HEK293 (cell line): ENCODE measurements around the gene SMARCA2.

Experiments
- EGR2 ChIP-seq: fragments of 450-650 bp; formaldehyde crosslinking; IDR thresholded peaks from 2 replicates; pipeline ENCODE4 v1.5.1; 2016; ENCODE audit warnings: low read depth, missing biosample characterization, missing genetic modification characterization
- ELK4 ChIP-seq: IDR thresholded peaks from 2 replicates; pipeline ENCODE4 v1.6.1; 2011; ENCODE audit warnings: mild to moderate bottlenecking, low read depth, low read length, borderline replicate concordance
- FEZF1 ChIP-seq: fragments of 450-650 bp; formaldehyde crosslinking; IDR thresholded peaks from 2 replicates; pipeline ENCODE4 v1.5.1; 2016; ENCODE audit warnings: missing biosample characterization, missing genetic modification characterization
- GLI4 ChIP-seq: fragments of 450-650 bp; formaldehyde crosslinking; IDR thresholded peaks from 2 replicates; pipeline ENCODE4 v1.5.1; 2016; ENCODE audit warnings: missing biosample characterization, missing genetic modification characterization
- GLIS2 ChIP-seq: fragments of 450-650 bp; formaldehyde crosslinking; IDR thresholded peaks from 2 replicates; pipeline ENCODE4 v1.5.1; 2016; ENCODE audit warnings: missing biosample characterization, missing genetic modification characterization
- IKZF3 ChIP-seq: fragments of 450-650 bp; IDR thresholded peaks from 2 replicates; pipeline ENCODE4 v1.5.0; 2018; ENCODE audit warnings: missing biosample characterization, mild to moderate bottlenecking, missing genetic modification characterization, moderate library complexity
- KLF8 ChIP-seq: fragments of 450-650 bp; formaldehyde crosslinking; IDR thresholded peaks from 2 replicates; pipeline ENCODE4 v1.5.1; 2016; ENCODE audit warnings: missing biosample characterization, missing genetic modification characterization
- PATZ1 ChIP-seq: fragments of 450-650 bp; formaldehyde crosslinking; IDR thresholded peaks from 2 replicates; pipeline ENCODE4 v1.5.1; 2016; ENCODE audit warnings: missing biosample characterization, missing genetic modification characterization
- SP7 ChIP-seq: fragments of 450-650 bp; formaldehyde crosslinking; IDR thresholded peaks from 2 replicates; pipeline ENCODE4 v1.5.1; 2016; ENCODE audit warnings: missing biosample characterization, missing genetic modification characterization
- WT1 ChIP-seq: fragments of 450-650 bp; formaldehyde crosslinking; IDR thresholded peaks from 2 replicates; pipeline ENCODE4 v1.5.1; 2016; ENCODE audit warnings: missing biosample characterization, missing genetic modification characterization
- YY2 ChIP-seq: fragments of 450-650 bp; formaldehyde crosslinking; IDR thresholded peaks from 2 replicates; pipeline ENCODE4 v1.5.1; 2016; ENCODE audit warnings: missing biosample characterization, missing genetic modification characterization
- ZBTB11 ChIP-seq: fragments of 450-650 bp; formaldehyde crosslinking; conservative IDR thresholded peaks from 2 replicates; pipeline ENCODE4 v1.5.1; 2016; ENCODE audit warnings: low read depth, missing biosample characterization, missing genetic modification characterization
- ZBTB17 ChIP-seq: fragments of 450-650 bp; formaldehyde crosslinking; IDR thresholded peaks from 2 replicates; pipeline ENCODE4 v1.5.1; 2016; ENCODE audit warnings: missing biosample characterization, missing genetic modification characterization
- ZBTB20 ChIP-seq: fragments of 450-650 bp; formaldehyde crosslinking; IDR thresholded peaks from 2 replicates; pipeline ENCODE4 v1.5.1; 2016; ENCODE audit warnings: missing biosample characterization, missing genetic modification characterization
- ZBTB26 ChIP-seq: fragments of 450-650 bp; formaldehyde crosslinking; optimal IDR thresholded peaks from 2 replicates; pipeline ENCODE3; 2016; ENCODE audit warnings: missing biosample characterization, mild to moderate bottlenecking, missing genetic modification characterization
- ZEB2 ChIP-seq: fragments of 450-650 bp; formaldehyde crosslinking; IDR thresholded peaks from 2 replicates; pipeline ENCODE4 v1.5.1; 2016; ENCODE audit warnings: missing biosample characterization, missing genetic modification characterization
- ZFHX2 ChIP-seq: fragments of 450-650 bp; formaldehyde crosslinking; conservative IDR thresholded peaks from 2 replicates; pipeline ENCODE4 v1.5.1; 2016; ENCODE audit warnings: missing biosample characterization, missing genetic modification characterization
- ZFP3 ChIP-seq: fragments of 450-650 bp; formaldehyde crosslinking; IDR thresholded peaks from 2 replicates; pipeline ENCODE4 v1.5.1; 2016; ENCODE audit warnings: low read depth, missing biosample characterization, missing genetic modification characterization
- ZFP69B ChIP-seq: fragments of 450-650 bp; formaldehyde crosslinking; IDR thresholded peaks from 2 replicates; pipeline ENCODE4 v1.5.1; 2016; ENCODE audit warnings: missing biosample characterization, missing genetic modification characterization
- ZNF175 ChIP-seq: fragments of 450-650 bp; formaldehyde crosslinking; IDR thresholded peaks from 2 replicates; pipeline ENCODE4 v1.5.1; 2016; ENCODE audit warnings: missing biosample characterization, missing genetic modification characterization
- ZNF184 ChIP-seq: fragments of 450-650 bp; IDR thresholded peaks from 2 replicates; pipeline ENCODE4 v1.5.1; 2018; ENCODE audit warnings: missing biosample characterization, mild to moderate bottlenecking, missing genetic modification characterization
- ZNF202 ChIP-seq: fragments of 450-650 bp; formaldehyde crosslinking; IDR thresholded peaks from 2 replicates; pipeline ENCODE4 v1.5.1; 2016; ENCODE audit warnings: missing biosample characterization, missing genetic modification characterization, borderline replicate concordance
- ZNF223 ChIP-seq: fragments of 450-650 bp; formaldehyde crosslinking; IDR thresholded peaks from 2 replicates; pipeline ENCODE4 v1.5.1; 2016; ENCODE audit warnings: missing biosample characterization, missing genetic modification characterization
- ZNF341 ChIP-seq: fragments of 450-650 bp; formaldehyde crosslinking; IDR thresholded peaks from 2 replicates; pipeline ENCODE4; 2016; ENCODE audit warnings: low read depth, missing biosample characterization, missing genetic modification characterization
- ZNF366 ChIP-seq: fragments of 450-650 bp; formaldehyde crosslinking; conservative IDR thresholded peaks from 2 replicates; pipeline ENCODE4 v1.5.1; 2016; ENCODE audit warnings: missing biosample characterization, missing genetic modification characterization
- ZNF398 ChIP-seq: fragments of 450-650 bp; formaldehyde crosslinking; IDR thresholded peaks from 2 replicates; pipeline ENCODE4 v1.5.1; 2017; ENCODE audit warnings: missing biosample characterization, missing genetic modification characterization
- ZNF621 ChIP-seq: fragments of 450-650 bp; formaldehyde crosslinking; IDR thresholded peaks from 2 replicates; pipeline ENCODE4 v1.5.1; 2017; ENCODE audit warnings: missing biosample characterization, missing genetic modification characterization
- ZNF777 ChIP-seq: fragments of 450-650 bp; formaldehyde crosslinking; IDR thresholded peaks from 2 replicates; pipeline ENCODE4 v1.5.1; 2017; ENCODE audit warnings: missing biosample characterization, missing genetic modification characterization, borderline replicate concordance
- ZNF791 ChIP-seq: fragments of 450-650 bp; formaldehyde crosslinking; IDR thresholded peaks from 2 replicates; pipeline ENCODE4 v1.5.1; 2016; ENCODE audit warnings: missing biosample characterization, missing genetic modification characterization
- ZNF837 ChIP-seq: fragments of 450-650 bp; formaldehyde crosslinking; IDR thresholded peaks from 2 replicates; pipeline ENCODE4 v1.5.1; 2016; ENCODE audit warnings: missing biosample characterization, missing genetic modification characterization
- ZXDB ChIP-seq: fragments of 450-650 bp; formaldehyde crosslinking; IDR thresholded peaks from 2 replicates; pipeline ENCODE4 v1.5.1; 2016; ENCODE audit warnings: missing biosample characterization, missing genetic modification characterization

Gene SMARCA2

GRCh38 chr9:2017331-2018161 is 2.4 kb downstream of the SMARCA2 start (continued):
- TF ChIP-seq ZNF621 (tag by site-specific recombination): no peak
- no peak for TF ChIP-seq ZNF366
- TF ChIP-seq ZBTB26 (tag by site-specific recombination): peak; percentile 99
- TF ChIP-seq ZEB2 (tag by site-specific recombination): peak; percentile 72; the same call in 1 of the 2 replicates
- TF ChIP-seq ZFP3 (tag by site-specific recombination): no peak
- 0 out of 2 replicates have a peak, but pooled peaks have one; percentile 58 for TF ChIP-seq GLI4
- no peak for TF ChIP-seq ZNF202 (tag by site-specific recombination)
- no peak for TF ChIP-seq ELK4
- peak; percentile 48 for TF ChIP-seq EGR2 (tag by site-specific recombination)
- peak; percentile 81 for TF ChIP-seq GLIS2 (tag by site-specific recombination)
- peak; percentile 35; the same call in 1 of the 2 replicates for TF ChIP-seq SP7 (tag by site-specific recombination)
- TF ChIP-seq ZNF398 (tag by site-specific recombination): peak; percentile 93
- TF ChIP-seq IKZF3 (tag by site-specific recombination): no peak
- peak; percentile 13; the same call in 1 of the 2 replicates for TF ChIP-seq WT1 (tag by site-specific recombination)
- TF ChIP-seq ZNF837 (tag by site-specific recombination): peak; percentile 77; the same call in 1 of the 2 replicates
- TF ChIP-seq ZFHX2 (tag by site-specific recombination): peak; percentile 67; the same call in 1 of the 2 replicates
- peak; percentile 74 for TF ChIP-seq ZXDB (tag by site-specific recombination)
- peak; percentile 59 for TF ChIP-seq KLF8
- TF ChIP-seq ZNF791 (tag by site-specific recombination): no peak
- peak; percentile 31; the same call in 1 of the 2 replicates for TF ChIP-seq ZNF341 (tag by site-specific recombination)
- TF ChIP-seq ZNF777 (tag by site-specific recombination): 0 out of 2 replicates have a peak, but pooled peaks have one; percentile 18
- no peak for TF ChIP-seq ZNF184 (tag by site-specific recombination)
- peak; percentile 66 for TF ChIP-seq ZBTB17 (tag by site-specific recombination)
- TF ChIP-seq YY2 (tag by site-specific recombination): peak; percentile 44; the same call in 1 of the 2 replicates
- peak; percentile 63; the same call in 1 of the 2 replicates for TF ChIP-seq ZBTB11 (tag by site-specific recombination)
- no peak for TF ChIP-seq ZNF175 (tag by site-specific recombination)
- TF ChIP-seq ZBTB20 (tag by site-specific recombination): peak; percentile 42; the same call in 1 of the 2 replicates
- peak; percentile 79; the same call in 1 of the 2 replicates for TF ChIP-seq ZNF223 (tag by site-specific recombination)
- peak; percentile 70 for TF ChIP-seq PATZ1 (tag by site-specific recombination)
- TF ChIP-seq FEZF1: 0 out of 2 replicates have a peak, but pooled peaks have one; percentile 11
- TF ChIP-seq ZFP69B (tag by site-specific recombination): 0 out of 2 replicates have a peak, but pooled peaks have one; percentile 20
